Loucy (cell line): Measurements from ENCODE around the gene PHF5A.

ENCODE experiments used
- EZH2phosphoT487 ChIP-seq: fragments of 200-600 bp; IDR thresholded peaks from 2 replicates; pipeline ENCODE4 v1.6.1; 2018; ENCODE audit warnings: antibody characterized with exemption, mild to moderate bottlenecking, moderate library complexity, borderline replicate concordance
- TF ChIP-seq, protein P1 (sequence below): fragments of 200-600 bp; sonication (generic); conservative IDR thresholded peaks from 2 replicates; pipeline ENCODE4 v1.5.1; 2014; ENCODE audit warnings: mild to moderate bottlenecking, antibody characterized with exemption, low read length

DNA sequence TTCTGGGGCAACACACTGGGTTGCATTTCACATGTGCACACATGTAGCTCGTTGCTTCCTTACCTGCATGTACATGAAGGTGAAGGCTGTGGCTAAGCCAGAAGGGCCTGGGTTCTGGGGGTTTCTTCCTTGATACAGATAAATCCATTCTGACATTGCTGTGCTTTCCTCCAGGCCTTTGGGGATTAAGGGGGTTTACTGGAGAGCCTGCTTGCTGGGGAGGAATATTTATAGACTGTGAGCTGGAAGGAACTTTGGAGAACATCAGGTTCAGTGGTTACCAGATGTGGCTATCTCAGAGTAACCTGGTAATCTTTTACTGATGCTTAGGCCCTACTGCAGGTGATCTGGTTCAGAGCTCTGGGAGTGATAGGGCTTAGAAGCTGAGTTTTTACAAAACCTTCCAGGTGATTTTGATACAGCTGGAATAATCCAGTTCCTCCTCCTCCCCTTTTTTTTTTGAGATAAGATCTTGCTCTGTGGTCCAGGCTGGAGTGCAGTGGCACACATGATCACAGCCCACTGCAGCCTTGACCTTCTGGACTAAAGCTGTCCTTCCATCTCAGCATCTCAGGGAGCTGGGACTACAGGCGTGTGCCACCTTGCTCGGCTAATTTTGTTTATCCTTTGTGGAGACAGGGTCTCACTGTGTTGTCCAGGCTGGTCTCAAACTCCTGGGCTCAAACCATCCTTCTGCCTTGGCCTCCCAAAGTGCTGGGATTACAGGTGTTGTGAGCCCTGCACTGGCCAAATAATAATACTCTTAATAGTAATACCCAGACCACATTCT is 20.3 kb upstream of the PHF5A start:
- TF ChIP-seq, protein P1, sequence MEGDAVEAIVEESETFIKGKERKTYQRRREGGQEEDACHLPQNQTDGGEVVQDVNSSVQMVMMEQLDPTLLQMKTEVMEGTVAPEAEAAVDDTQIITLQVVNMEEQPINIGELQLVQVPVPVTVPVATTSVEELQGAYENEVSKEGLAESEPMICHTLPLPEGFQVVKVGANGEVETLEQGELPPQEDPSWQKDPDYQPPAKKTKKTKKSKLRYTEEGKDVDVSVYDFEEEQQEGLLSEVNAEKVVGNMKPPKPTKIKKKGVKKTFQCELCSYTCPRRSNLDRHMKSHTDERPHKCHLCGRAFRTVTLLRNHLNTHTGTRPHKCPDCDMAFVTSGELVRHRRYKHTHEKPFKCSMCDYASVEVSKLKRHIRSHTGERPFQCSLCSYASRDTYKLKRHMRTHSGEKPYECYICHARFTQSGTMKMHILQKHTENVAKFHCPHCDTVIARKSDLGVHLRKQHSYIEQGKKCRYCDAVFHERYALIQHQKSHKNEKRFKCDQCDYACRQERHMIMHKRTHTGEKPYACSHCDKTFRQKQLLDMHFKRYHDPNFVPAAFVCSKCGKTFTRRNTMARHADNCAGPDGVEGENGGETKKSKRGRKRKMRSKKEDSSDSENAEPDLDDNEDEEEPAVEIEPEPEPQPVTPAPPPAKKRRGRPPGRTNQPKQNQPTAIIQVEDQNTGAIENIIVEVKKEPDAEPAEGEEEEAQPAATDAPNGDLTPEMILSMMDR: no peak
- no peak for TF ChIP-seq EZH2phosphoT487
